HG03064 (cell line): ENCODE measurements around the gene ADA.

Source experiments
- ATAC-seq: cut with Tn5 transposase; IDR thresholded peaks from one replicate; pipeline ENCODE4 v1.9.1; 2021; ENCODE audit warnings: low read depth; ENCODE audit not compliant: unreplicated experiment

ADA gene

DNA sequence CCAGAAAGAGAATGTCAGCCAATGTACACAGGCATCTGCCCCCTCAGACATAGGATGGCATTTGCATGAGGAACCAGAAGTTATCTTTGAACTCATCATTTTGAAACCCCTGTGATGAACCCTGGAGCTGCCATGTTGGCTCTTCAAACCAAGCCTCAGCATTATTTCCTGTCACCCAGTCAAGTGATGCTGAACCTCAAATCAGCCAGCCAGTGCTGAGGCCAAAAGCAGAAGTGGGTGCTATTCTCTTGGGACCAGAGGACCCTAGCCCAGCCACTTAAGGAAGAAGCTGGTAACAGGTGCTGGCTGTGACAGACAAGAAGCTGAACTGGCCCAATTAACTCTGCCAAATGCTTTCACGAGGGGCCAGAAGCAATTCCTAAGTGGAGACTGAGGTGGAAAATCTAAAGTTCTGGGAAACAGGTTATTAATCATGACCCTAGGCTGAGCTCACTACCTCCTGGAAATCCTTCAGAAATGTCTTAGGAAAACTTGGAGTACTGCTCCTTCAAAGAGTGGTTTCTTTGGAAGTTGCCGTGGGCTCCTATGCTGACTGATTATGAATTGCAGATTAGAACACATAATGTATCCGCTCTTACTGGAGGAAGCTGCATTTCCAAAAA, 65.1 kb downstream of the ADA start:
- peak; percentile 59 for ATAC-seq

DNA sequence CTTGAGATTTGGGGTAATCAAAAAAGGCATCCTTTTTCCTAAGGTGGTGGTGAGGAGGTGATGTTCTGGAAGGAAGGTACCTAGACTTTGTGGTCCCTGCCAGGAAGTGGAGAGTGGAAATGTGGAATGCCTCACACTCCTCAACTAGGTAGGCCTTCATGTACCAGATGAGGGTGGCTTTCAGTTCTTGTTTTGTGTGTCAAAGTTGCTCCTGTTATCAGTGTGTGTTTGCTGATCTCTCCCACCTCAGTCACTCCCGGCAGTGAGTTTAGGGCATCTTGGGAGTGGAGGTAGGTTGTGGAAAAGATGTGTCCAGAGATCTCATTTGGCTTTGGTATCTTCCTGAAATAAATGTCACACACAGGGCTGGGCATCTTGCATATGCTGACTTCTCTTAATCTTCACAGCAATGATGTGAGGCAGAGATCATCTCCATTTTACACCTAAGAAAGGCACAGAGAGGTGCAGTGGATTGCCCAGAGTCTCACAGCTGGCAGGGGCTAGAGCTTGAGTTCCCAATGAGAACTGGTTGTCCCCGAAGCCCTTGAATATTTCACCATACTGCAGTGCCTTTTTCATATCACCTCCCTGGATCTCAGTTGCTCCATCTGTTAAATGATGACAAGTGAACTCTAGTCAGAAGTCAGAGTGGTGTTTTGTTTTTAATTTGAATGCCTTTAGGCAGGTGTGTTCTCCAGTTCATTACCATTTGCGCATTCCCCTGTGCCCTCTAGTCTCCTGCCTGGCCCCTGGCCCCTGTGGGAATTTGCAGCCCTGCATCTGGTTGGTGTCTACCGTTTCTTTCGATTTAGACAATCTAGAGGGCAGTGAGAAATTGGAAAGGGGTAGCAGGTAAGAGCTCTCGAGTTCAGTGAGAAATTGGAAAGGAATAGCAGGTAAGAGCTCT, 66.2 kb downstream of the ADA start:
- peak; percentile 7 for ATAC-seq

DNA sequence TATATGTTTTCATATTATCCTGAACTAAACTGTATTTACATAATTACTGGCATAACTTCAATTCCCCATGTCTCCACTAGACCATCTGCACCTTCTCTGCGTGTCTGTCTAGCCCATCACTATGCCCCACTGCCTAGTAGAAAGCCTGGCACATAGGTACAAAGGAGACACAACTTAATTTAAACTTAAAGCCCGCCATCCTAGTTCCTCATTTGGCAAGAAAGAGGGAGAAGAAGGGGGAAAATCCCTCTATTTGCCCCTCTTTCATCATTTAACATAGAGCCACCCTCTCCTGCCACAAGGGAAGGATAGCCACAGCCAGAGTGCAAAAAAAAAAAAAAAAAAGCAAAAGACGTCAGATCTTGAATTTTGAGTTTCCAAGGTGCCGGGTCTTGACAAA, 67.3 kb downstream of the ADA start:
- ATAC-seq, result no peak

DNA sequence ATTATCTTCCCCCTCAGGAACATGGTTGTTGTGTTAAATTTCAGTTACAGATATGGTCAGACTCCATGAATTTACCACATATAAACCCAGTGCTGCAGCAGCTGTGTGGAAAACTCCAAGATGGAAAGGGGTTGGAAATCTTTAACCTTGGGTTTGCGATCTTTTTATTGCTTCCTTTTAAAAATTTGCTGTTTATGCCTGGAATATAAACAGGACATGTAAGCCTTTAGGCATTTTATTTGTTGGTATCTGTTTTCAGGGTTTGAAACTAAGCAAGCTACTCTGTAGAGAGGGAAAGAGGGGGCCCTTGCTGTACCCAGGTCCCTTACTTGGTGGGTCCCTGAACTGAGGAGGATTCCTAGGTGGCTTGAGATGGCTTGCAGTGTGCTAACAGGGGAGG, 68.3 kb downstream of the ADA start:
- no peak for ATAC-seq

DNA sequence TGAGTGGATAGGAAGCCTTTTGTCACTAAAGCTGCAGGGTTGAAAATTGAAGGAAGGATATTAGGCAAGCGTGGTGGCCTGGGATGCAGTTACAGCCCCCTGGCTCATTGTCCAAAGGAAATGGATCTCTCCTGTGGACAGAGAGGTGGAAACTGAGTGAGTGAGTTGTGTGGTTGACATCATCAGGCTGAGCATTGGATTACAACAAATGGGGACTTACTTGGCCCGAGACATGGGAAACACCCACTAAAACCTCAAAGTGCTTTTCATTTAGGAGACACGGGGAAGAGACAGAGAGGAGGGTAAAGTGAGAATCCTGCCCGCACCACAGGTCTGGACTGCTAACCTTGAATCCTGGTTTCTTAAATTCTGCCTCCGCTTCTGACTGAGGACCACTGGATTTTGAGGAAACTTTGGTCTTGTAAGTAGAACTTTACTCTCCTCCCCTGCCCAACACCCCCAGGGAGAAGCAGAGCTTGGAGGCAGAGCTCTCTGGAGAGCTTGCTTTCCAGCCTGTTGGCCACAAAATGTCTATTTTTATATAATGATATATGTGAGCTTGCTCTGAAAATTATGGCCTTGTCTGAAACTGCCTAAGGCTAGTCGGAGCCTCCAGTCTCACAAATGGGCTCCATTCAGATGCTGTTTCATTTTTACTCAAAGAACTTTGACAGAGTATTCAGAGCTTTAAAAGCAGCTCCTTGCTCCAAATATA, 69.0 kb downstream of the ADA start, which contains the start of gene PKIG:
Gene PKIG, plus strand, starts transcription at position 269 of the 715 bp plus-strand sequence. CDS start 31,978 bp downstream, outside the sequence.
- ATAC-seq, result no peak

DNA sequence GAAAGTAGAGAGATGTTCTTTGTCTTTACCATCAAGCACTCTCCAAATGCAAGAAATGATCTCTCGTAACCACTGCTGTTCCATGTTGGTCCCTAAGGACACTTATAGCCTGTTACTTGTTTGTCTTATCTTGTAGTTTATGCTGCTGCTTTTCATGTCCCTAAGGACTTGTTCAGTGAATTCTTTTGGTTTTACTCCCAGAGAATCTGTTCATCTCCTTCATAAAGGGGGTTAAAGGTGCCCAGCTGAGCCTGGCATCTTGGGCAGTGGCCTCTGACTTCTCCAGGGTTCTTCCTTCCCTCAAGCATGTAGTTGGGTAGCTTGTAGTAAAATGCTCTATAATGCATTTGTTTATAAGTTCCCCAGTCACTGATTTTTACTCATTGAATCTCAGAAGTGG, 70.0 kb downstream of the ADA start:
- no peak for ATAC-seq

DNA sequence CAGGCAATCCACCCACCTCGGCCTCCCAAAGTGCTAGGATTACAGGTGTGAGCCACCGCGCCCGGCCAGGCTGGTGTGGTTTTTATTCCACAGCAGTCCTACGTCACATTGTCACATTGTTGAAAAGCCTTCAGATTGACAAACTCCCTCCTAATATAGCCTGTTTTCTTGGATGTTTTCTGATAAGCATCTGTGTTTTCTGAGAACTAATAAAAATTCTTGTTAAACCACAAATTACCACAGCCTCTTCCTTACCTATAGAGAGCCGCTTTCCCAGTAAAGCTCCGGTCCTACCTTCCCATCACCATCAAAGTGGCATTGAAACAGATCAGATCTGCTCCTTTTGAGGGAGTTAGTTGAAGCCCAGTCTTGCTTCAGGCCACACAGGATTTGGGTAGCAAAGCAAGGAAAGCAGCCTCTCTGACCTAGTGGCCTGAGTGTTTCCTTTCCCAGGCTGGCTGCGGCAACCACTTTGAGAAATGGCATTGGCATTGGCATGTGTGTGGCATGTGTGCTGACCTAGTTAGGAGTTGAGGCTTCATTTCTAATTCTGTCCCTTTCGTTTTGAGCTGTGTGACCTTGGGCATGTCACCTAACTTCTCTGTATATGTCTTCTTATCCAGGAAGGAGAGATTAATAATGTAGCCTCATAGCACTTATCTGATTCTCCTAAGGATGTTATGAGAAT, 70.8 kb downstream of the ADA start:
- no peak for ATAC-seq

DNA sequence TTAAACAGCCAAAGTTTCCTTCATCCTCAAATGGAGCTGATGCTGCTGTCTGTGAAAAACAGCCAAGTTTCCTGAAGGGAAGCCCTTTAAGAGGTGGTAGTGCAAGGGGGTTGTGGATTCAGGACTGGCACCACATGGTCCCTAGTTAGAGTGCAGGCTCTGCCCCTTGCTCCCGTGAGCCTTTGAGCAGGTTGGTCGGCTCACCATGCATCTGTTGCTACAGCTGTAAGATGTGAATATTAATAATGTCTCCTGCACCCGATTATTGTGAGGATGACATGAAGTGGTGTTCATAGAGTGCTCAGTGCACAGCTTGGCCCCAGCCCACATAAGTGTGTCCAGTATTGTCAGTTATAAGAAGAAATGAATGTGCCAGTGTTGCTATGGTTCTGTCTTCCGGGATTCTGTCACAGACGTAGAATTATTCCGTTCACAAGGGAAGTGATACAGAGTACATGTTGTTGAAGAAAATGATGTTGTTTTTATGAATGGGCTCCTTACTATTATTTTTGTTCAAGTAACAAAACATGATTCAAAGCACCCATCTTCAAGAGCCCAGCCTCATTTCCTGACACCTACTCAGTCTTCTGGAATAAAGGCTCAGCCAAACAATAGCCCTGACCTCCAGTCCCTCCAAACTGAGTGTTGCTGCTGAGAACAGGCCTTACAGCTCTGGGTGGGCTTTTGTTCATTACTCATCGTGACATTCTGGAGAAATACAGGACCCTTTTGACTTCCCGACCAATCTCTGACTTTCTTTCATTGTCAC, 72.0 kb downstream of the ADA start:
- no peak for ATAC-seq

DNA sequence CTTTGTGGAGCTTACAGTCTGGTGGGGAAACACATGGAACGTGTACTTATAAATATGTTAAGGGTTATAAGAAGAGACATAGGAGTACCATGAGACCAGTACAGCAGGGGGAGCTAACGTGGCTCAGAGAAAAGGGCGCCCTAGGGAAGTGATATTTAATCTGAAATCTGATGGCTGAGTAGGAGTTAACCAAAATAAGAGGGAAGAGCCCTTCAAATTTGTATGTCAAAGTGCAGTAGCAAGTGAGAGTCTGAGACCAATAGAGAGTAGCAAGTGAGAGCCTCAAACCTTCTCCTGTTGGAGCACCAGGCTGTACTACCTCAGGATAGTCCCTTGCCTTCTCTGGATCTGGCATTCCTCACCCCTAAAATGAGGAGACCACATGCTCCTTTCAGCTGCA, 75.2 kb downstream of the ADA start:
- ATAC-seq, result no peak

DNA sequence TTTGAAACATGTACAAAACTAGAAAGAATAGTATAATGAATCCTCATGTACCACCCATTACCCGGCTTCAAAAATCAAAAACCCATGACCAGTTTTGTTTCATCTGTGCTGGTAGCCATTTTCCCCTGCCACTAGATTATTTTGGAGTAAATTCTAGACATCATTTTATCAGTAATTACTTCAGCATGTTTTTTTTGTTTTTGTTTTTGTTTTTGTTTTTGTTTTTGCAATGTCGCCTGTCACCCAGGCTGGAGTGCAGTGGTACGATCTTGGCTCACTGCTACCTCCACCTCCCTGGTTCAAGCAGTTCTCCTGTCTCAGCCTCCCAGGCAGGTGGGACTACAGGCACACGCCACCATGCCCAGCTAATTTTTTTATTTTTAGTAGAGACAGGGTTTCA, 77.1 kb downstream of the ADA start:
- ATAC-seq, result no peak

DNA sequence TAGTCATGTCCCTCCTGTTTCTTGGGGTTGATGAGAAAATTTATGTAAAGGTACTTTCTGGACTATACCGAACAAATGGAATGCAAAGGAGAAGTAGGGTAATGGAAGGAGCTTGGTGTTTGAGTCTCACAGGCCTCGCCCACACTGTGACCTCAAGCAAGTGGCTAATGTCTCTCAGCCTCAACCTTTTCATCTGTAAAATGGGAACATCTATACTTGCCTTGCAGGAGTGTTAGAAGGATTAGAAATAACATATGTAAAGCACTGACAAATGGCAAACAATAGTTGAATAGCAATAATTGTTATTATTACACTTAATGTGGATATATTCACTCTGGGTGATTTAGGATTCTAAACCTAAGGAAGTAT, 78.0 kb downstream of the ADA start:
- ATAC-seq, result no peak

DNA sequence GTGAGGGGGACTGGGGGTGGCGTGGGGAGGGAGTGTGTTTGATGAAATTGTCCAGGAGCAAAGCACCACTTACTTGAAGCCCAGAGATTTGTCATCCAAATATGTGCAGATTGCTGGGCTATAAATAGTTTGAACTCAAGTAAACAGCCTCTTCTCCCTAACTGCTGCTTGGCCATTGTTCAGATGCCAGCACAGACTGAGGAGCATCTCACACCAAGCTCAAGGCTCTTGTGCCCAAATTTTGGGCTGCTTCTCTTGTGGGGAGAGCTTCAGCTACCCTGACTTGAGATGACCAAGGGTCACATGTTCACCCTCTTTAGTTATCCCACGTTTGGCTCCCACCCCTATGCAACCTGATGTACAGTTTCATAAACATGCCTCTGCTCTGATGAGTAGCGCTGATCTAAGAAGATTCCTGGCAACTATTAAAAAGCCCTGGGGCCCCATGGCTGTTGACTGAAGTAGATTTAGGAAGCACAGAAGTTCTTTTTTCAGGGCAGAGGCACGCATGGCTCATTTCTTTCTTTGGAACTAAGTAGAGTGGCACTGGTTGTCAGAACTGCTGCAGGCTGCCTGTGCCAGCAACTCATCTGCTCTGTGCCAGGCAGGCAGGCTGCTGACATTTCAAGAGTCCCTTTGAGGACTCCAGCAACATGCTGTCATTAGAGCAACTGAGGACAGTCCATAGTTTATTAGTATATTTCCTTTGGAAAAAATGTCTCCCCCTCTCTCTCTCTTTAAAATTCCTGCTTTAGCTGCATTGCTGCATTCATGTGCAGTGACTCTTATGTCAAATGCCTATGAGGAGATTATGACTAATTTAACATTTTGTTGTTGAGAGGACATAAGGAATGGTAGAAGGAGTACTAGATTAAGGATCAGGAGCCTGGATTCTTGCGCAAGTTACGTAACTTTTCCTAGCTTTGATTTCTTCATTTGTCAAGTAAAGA, 78.7 kb downstream of the ADA start:
- ATAC-seq, result no peak

DNA sequence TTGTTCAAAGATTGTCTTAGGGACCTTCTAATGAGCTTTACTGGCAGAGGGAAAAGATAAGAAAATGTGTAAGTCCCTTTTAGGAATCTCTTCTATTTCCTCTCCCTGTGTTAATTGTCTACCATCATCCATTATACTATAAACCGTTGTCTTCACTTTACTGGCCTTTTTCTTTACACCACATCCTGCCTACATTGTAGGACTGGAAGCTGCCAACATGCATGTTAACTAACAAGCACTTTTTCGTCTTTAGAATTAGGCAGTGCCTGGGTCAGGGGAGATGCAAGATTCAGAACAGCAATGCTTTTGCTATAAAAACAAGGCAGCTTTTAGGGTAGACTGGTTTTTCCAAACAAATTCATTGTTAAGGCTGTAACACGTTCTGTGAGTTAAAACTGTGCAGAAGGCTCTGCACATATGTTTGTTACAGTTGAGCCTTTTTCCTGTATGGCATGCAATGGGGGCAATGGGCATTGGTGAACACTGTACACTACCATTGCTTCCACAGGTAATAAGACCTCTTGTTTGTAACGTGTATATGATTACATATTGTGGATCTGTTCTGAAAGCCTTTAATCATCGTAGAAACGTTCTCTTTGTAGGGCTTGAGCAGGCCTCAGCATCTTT, 80.0 kb downstream of the ADA start:
- ATAC-seq, result no peak

DNA sequence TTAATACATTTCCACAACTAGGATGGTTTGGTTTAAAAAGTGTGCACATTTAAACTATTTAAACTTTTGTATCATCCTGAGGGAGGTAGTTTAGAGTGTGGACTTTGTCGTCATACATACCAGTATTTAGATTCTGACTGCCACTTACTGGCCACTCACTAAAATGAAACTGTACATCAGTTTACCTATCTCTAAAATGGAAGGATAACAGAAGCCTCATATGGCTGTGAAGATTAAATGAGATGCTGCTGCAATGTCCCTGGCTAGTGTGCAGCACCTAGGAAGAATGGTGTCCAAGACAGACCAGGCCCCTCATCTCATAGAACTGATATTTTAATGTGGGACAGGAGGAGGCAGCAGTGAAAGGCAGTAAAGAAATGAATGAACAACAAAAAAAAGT, 81.1 kb downstream of the ADA start:
- no peak for ATAC-seq
